ENCODE results near the gene EPX. TPM values are rescaled to one million over a fixed set of nuclear protein-coding genes. Genes with fewer than 3 reads are reported as not detected.
A peak's percentile ranks its signal among the peaks of the same experiment; 100 is the strongest.

The EPX gene
- total RNA-seq, 4 donors from 2014 or later: not detected

DNA sequence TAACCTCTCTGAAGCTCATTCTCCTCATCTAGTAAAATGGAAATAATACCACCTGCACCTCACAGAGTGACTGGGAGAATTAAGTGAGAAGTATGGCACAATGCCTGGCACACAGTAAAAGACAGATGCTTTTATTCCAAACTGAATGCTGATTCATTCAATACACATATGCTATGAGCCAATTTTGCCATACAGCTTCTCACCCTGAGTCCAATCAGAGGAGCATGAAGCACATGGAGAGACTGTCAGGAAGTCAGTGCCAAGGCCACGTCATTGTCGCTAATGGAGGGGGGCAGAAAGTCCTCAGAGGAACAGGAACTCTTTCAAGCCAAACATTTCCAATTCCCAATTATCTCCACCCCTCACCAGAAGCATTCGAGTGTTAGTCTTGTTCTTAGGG lies 14.9 kb downstream of the EPX start:
- ATAC-seq (ENCODE audit: low FRiP score): no peak
- no peak for TF ChIP-seq CTCF (IDR thresholded peaks at IDR 0.05)
- DNase-seq (ENCODE audit: low spot score): no peak

DNA sequence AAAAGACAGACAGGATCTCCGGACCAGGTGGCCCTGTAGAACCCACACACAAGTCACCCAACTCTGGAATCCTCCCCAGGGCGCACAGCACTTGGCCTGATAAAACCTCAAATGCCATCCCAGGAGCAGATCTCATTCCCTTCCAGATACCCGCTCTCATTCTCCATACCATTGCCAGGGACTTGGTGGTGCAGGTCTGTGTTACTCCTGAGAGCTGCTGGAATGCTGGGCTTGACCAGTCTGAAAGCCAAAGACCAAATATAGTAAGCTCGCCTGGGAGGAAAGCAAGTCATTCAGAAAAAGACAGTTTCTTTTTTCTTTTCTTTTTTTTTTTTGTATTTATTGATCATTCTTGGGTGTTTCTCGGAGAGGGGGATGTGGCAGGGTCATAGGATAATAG lies 15.8 kb downstream of the EPX start:
- no peak for TF ChIP-seq CTCF (IDR thresholded peaks at IDR 0.05)
- DNase-seq (ENCODE audit: low spot score) (no peak), ATAC-seq (ENCODE audit: low FRiP score) (no peak)

DNA sequence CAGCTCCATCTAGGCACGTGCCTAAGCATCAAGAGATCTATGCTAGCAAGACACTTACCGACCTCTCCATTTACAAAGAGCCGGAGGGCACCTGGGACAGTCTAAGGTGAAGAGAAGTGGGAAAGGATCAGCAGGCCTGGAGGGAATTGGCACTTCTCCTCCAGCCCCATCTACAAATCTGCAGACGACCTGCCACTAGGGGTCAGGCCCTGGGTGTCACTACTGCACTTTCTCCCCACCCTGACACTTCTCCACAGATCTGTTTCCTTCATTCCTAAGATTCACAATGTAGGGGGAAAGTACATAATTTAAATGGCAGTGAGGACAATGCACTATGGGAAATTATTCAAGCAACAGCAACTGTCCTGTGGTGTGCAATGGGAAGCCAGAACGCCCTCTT lies 18.4 kb downstream of the EPX start:
- no peak for DNase-seq (ENCODE audit: low spot score)
- no peak for TF ChIP-seq CTCF (IDR thresholded peaks at IDR 0.05)
- no peak for ATAC-seq (ENCODE audit: low FRiP score)

- no peak for DNase-seq (ENCODE audit: low spot score)
- no peak for TF ChIP-seq CTCF (IDR thresholded peaks at IDR 0.05)
Measured at GRCh38 chr17:58215685-58216084, 23.2 kb downstream of the EPX start.

GRCh38 chr17:58217766-58218165 lies 25.2 kb downstream of the EPX start:
- DNase-seq (ENCODE audit: low spot score) (no peak), ATAC-seq (ENCODE audit: low FRiP score) (no peak)
- TF ChIP-seq CTCF (IDR thresholded peaks at IDR 0.05): no peak

More at GRCh38 chr17:58215685-58216084, 23.2 kb downstream of the EPX start:
- no peak for ATAC-seq (ENCODE audit: low FRiP score)

GRCh38 chr17:58219007-58219788 lies 26.7 kb downstream of the EPX start, which contains the start of gene MKS1:
MKS1 (minus strand) TSS chr17:58219255; CDS start chr17:58219230, 25 bp downstream.
- TF ChIP-seq CTCF (IDR thresholded peaks at IDR 0.05): peak in 1 of 3 donors; percentile 28
- DNase-seq (ENCODE audit: low spot score) (peak; percentile 73), ATAC-seq (ENCODE audit: low FRiP score) (peak; percentile 98)

DNA sequence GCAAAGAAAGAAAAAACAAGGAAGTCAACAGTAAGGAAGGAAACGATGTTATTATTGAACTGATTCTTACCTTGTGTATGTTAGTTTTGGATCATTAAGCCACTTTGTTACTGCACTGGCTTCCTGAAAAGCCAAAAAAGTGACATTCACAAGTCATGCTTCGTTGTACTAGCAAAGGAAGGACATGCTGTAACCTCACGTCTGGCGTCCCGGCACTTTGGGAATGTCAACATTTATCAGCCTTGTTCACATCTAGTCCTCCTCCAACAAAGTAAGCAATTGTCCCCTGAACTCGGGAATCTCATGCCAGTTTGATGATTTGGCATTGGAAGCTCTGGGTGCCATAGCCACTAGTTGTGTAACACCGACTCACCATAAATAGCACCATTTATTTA lies 27.3 kb downstream of the EPX start:
- no peak for TF ChIP-seq CTCF (IDR thresholded peaks at IDR 0.05)
- ATAC-seq (ENCODE audit: low FRiP score) (no peak), DNase-seq (ENCODE audit: low spot score) (no peak)

Data from omental fat pad (tissue), 4 donors.